GM19463 (cell line): Measurements from ENCODE around the gene OLFM2.

Experiments used
- ATAC-seq: cut with Tn5 transposase; IDR thresholded peaks from one replicate; pipeline ENCODE4 v1.9.1; 2021; ENCODE audit warnings: mild to moderate bottlenecking, moderate library complexity; ENCODE audit not compliant: unreplicated experiment

Gene OLFM2

GRCh38 chr19:9910625-9911024 lies 25.7 kb downstream of the OLFM2 start:
- ATAC-seq = no peak

GRCh38 chr19:9909251-9909650 lies 27.1 kb downstream of the OLFM2 start:
- no peak for ATAC-seq

- ATAC-seq = no peak
These were observed 29.7 kb downstream of the OLFM2 start for GRCh38 chr19:9906475-9907087.

- no peak for ATAC-seq
These were observed 33.0 kb downstream of the OLFM2 start for GRCh38 chr19:9903336-9903735.

GRCh38 chr19:9901642-9902041 lies 34.7 kb downstream of the OLFM2 start:
- ATAC-seq = no peak

- ATAC-seq = no peak
These were observed 35.3 kb downstream of the OLFM2 start for GRCh38 chr19:9901020-9901419.

GRCh38 chr19:9891609-9892373 lies 44.5 kb downstream of the OLFM2 start:
- ATAC-seq = no peak

GRCh38 chr19:9885077-9885552 lies 51.2 kb downstream of the OLFM2 start:
- ATAC-seq = no peak

- no peak for ATAC-seq
These were observed 52.6 kb downstream of the OLFM2 start for GRCh38 chr19:9883764-9884163.

- no peak for ATAC-seq
These were observed 53.0 kb downstream of the OLFM2 start for GRCh38 chr19:9883231-9883758.

GRCh38 chr19:9881720-9882119 lies 54.6 kb downstream of the OLFM2 start:
- ATAC-seq = no peak

- ATAC-seq = no peak
These were observed 57.7 kb downstream of the OLFM2 start for GRCh38 chr19:9878511-9879196.

- no peak for ATAC-seq
These were observed 58.4 kb downstream of the OLFM2 start for GRCh38 chr19:9877780-9878510.

GRCh38 chr19:9875796-9876195 lies 60.5 kb downstream of the OLFM2 start:
- ATAC-seq = no peak

- ATAC-seq = no peak
These were observed 61.2 kb downstream of the OLFM2 start for GRCh38 chr19:9875031-9875627.

GRCh38 chr19:9872618-9873242 lies 63.6 kb downstream of the OLFM2 start:
- ATAC-seq = no peak

GRCh38 chr19:9871626-9872338 lies 64.5 kb downstream of the OLFM2 start:
- ATAC-seq = no peak

- ATAC-seq = no peak
These were observed 67.2 kb downstream of the OLFM2 start for GRCh38 chr19:9868983-9869617.
